NCI-H1417 treated with DMSO at 0.1 percent for 48 hours (cell line): ENCODE results near the gene IL1F10.

Experiments used
- DNase-seq: peaks from one replicate; lab custom pipeline; 2025; lab: John Stamatoyannopoulos, UW

Gene IL1F10

GRCh38 chr2:113067681-113068080, at the start of gene IL1F10:
IL1F10 (plus strand) TSS chr2:113067970; CDS start chr2:113072739, 4,769 bp downstream.
- DNase-seq: no peak

GRCh38 chr2:113018509-113018908, 49.3 kb upstream of the IL1F10 start:
- DNase-seq: no peak

GRCh38 chr2:113021312-113021711, 46.5 kb upstream of the IL1F10 start:
- DNase-seq: no peak

- no peak for DNase-seq
Measured at GRCh38 chr2:113024764-113025163, 43.0 kb upstream of the IL1F10 start.

GRCh38 chr2:113025737-113026136, 42.0 kb upstream of the IL1F10 start:
- no peak for DNase-seq

GRCh38 chr2:113027691-113028090, 40.1 kb upstream of the IL1F10 start:
- no peak for DNase-seq

- no peak for DNase-seq
Measured at GRCh38 chr2:113028112-113028511, 39.7 kb upstream of the IL1F10 start.

- no peak for DNase-seq
Measured at GRCh38 chr2:113032737-113033136, 35.0 kb upstream of the IL1F10 start.

GRCh38 chr2:113034016-113034415, 33.8 kb upstream of the IL1F10 start:
- no peak for DNase-seq

GRCh38 chr2:113036763-113037162, 31.0 kb upstream of the IL1F10 start:
- no peak for DNase-seq

- DNase-seq: no peak
Measured at GRCh38 chr2:113038291-113038690, 29.5 kb upstream of the IL1F10 start.

GRCh38 chr2:113039158-113039557, 28.6 kb upstream of the IL1F10 start:
- no peak for DNase-seq

GRCh38 chr2:113039719-113040118, 28.1 kb upstream of the IL1F10 start:
- DNase-seq: no peak

- no peak for DNase-seq
Measured at GRCh38 chr2:113041871-113042270, 25.9 kb upstream of the IL1F10 start.

- DNase-seq: no peak
Measured at GRCh38 chr2:113046465-113046864, 21.3 kb upstream of the IL1F10 start.

GRCh38 chr2:113050921-113051895, 16.6 kb upstream of the IL1F10 start:
- DNase-seq: no peak

GRCh38 chr2:113052396-113052917, 15.3 kb upstream of the IL1F10 start, which contains the start of gene IL36B:
IL36B (minus strand) TSS chr2:113052867.
- DNase-seq: no peak

GRCh38 chr2:113053666-113054065, 14.1 kb upstream of the IL1F10 start:
- DNase-seq: no peak

GRCh38 chr2:113054066-113054465, 13.7 kb upstream of the IL1F10 start:
- DNase-seq: no peak

- no peak for DNase-seq
Measured at GRCh38 chr2:113056521-113056920, 11.2 kb upstream of the IL1F10 start.

GRCh38 chr2:113057117-113057516, 10.7 kb upstream of the IL1F10 start:
- no peak for DNase-seq

- no peak for DNase-seq
Measured at GRCh38 chr2:113058411-113058994, 9.3 kb upstream of the IL1F10 start.
